HepG2 (cell line): ENCODE data around the gene PALM. TPM values are rescaled to one million over a fixed set of nuclear protein-coding genes. Genes with fewer than 3 reads are reported as not detected.

Experiments used
- BCL6 ChIP-seq: IDR thresholded peaks from 2 replicates; pipeline ENCODE4 v1.6.1; 2016; ENCODE audit warnings: missing genetic modification reagents, missing compliant biosample characterization
- CEBPB ChIP-seq: IDR thresholded peaks from 2 replicates; pipeline ENCODE4 v1.6.1; 2011; ENCODE audit warnings: low read depth, low read length, improper control_type of control experiment, borderline replicate concordance
- DDIT3 ChIP-seq: sonication (generic); formaldehyde crosslinking; IDR thresholded peaks from 2 replicates; pipeline ENCODE4 v1.4.0; 2020; ENCODE audit warnings: mild to moderate bottlenecking, missing genetic modification reagents
- DRAP1 ChIP-seq: IDR thresholded peaks from 2 replicates; pipeline ENCODE4 v1.6.1; 2016; ENCODE audit warnings: missing genetic modification reagents, missing compliant biosample characterization
- ESRRA ChIP-seq: sonication (generic); formaldehyde crosslinking; IDR thresholded peaks from 2 replicates; pipeline ENCODE4 v1.5.1; 2020; ENCODE audit warnings: mild to moderate bottlenecking, low read depth, missing genetic modification reagents
- GLMP ChIP-seq: sonication (generic); formaldehyde crosslinking; IDR thresholded peaks from 2 replicates; pipeline ENCODE4 v1.9.0; 2021; ENCODE audit warnings: missing genetic modification reagents, mild to moderate bottlenecking, borderline replicate concordance
- HDAC1 ChIP-seq: sonication (generic); formaldehyde crosslinking; IDR thresholded peaks from 2 replicates; pipeline ENCODE4 v1.5.1; 2020; ENCODE audit warnings: mild to moderate bottlenecking, missing genetic modification reagents
- HMGA1 ChIP-seq: sonication (generic); formaldehyde crosslinking; conservative IDR thresholded peaks from 2 replicates; pipeline ENCODE4 v1.4.0; 2020; ENCODE audit warnings: missing genetic modification reagents
- HNRNPH1 ChIP-seq: fragments of 200-400 bp; formaldehyde crosslinking; optimal IDR thresholded peaks from 2 replicates; pipeline ENCODE3; 2017; ENCODE audit warnings: mild to moderate bottlenecking, low read depth, low read length
- KDM1A ChIP-seq: IDR thresholded peaks from 2 replicates; pipeline ENCODE4 v1.6.1; 2016; ENCODE audit warnings: missing compliant biosample characterization
- MED1 ChIP-seq: sonication (generic); formaldehyde crosslinking; IDR thresholded peaks from 2 replicates; pipeline ENCODE4 v1.4.0; 2020; ENCODE audit warnings: missing genetic modification reagents
- NFATC3 ChIP-seq: sonication (generic); formaldehyde crosslinking; IDR thresholded peaks from 2 replicates; pipeline ENCODE4 v1.5.1; 2020; ENCODE audit warnings: mild to moderate bottlenecking, missing genetic modification reagents
- NKX3-1 ChIP-seq: sonication (generic); formaldehyde crosslinking; IDR thresholded peaks from 2 replicates; pipeline ENCODE4 v1.5.0; 2020; ENCODE audit warnings: missing genetic modification reagents
- RORA ChIP-seq: sonication (generic); formaldehyde crosslinking; IDR thresholded peaks from 2 replicates; pipeline ENCODE4 v1.5.0; 2020; ENCODE audit warnings: mild to moderate bottlenecking, missing genetic modification reagents, moderate library complexity
- SMARCC2 ChIP-seq: fragments of 450-650 bp; IDR thresholded peaks from 2 replicates; pipeline ENCODE4 v1.6.1; 2017; ENCODE audit warnings: antibody characterized with exemption, mild to moderate bottlenecking
- SMYD3 ChIP-seq: sonication (generic); formaldehyde crosslinking; IDR thresholded peaks from 2 replicates; pipeline ENCODE4 v1.8.1; 2023; ENCODE audit warnings: mild to moderate bottlenecking, missing genetic modification reagents
- ZBTB25 ChIP-seq: IDR thresholded peaks from 2 replicates; pipeline ENCODE4 v1.6.1; 2018; ENCODE audit warnings: missing genetic modification reagents
- ZNF556 ChIP-seq: sonication (generic); formaldehyde crosslinking; IDR thresholded peaks from 2 replicates; pipeline ENCODE4 v1.4.0; 2020; ENCODE audit warnings: mild to moderate bottlenecking, missing genetic modification reagents, borderline replicate concordance
- ZNF562 ChIP-seq: sonication (generic); formaldehyde crosslinking; IDR thresholded peaks from 2 replicates; pipeline ENCODE4 v1.8.0; 2022; ENCODE audit warnings: missing genetic modification reagents, borderline replicate concordance
- ZNF598 ChIP-seq: sonication (generic); formaldehyde crosslinking; IDR thresholded peaks from 2 replicates; pipeline ENCODE4 v1.5.1; 2020; ENCODE audit warnings: mild to moderate bottlenecking, missing genetic modification reagents, borderline replicate concordance
- ZNF619 ChIP-seq: sonication (generic); formaldehyde crosslinking; IDR thresholded peaks from 2 replicates; pipeline ENCODE4 v1.4.0; 2020; ENCODE audit warnings: mild to moderate bottlenecking, missing genetic modification reagents
- ZNF749 ChIP-seq: sonication (generic); formaldehyde crosslinking; IDR thresholded peaks from 2 replicates; pipeline ENCODE4 v1.8.0; 2022; ENCODE audit warnings: mild to moderate bottlenecking, missing genetic modification reagents, moderate library complexity, borderline replicate concordance
- ZNF883 ChIP-seq: sonication (generic); formaldehyde crosslinking; IDR thresholded peaks from 2 replicates; pipeline ENCODE4 v1.5.1; 2020; ENCODE audit warnings: mild to moderate bottlenecking, missing genetic modification reagents; ENCODE audit errors: not compliant biosample characterization
- ZNF891 ChIP-seq: sonication (generic); formaldehyde crosslinking; IDR thresholded peaks from 2 replicates; pipeline ENCODE4 v1.5.0; 2020; ENCODE audit warnings: mild to moderate bottlenecking, missing genetic modification reagents
- polyA plus RNA-seq, 8 experiments: library from polyadenylated mRNA; depleted of rRNA in 3 of 8; stranded (reverse) in 7 of 8; unstranded in 1 of 8; fragments of >200 nt; fragmentation: Illumina TruSeq in 4 of 8; extraction: Trizol in 4 of 8; gene quantifications; 2 replicates each; pipeline versions ENCODE4 v1.2.1 to v1.2.3, GENCODE V29; 2011 to 2016; ENCODE audit warnings: low read depth in 4 of 8, missing spikeins in 1 of 8, mixed read lengths in 1 of 8; ENCODE audit not compliant: insufficient read depth in 1 of 8
- total RNA-seq, 5 experiments: library from RNA; depleted of rRNA; stranded (reverse); fragments of >200 nt; fragmentation: Illumina TruSeq; extraction: Trizol; gene quantifications; 2 replicates each; pipeline ENCODE4 v1.2.3, GENCODE V29; 2016; ENCODE audit warnings: low read depth in 1 of 5
- TF ChIP-seq, protein P1 (sequence below): sonication (generic); formaldehyde crosslinking; IDR thresholded peaks from 2 replicates; pipeline ENCODE4 v1.8.0; 2022; ENCODE audit warnings: mild to moderate bottlenecking, missing genetic modification reagents, moderate library complexity
- TF ChIP-seq, protein P2 (sequence below): sonication (generic); formaldehyde crosslinking; IDR thresholded peaks from 2 replicates; pipeline ENCODE4 v1.8.1; 2023; ENCODE audit warnings: mild to moderate bottlenecking, missing genetic modification reagents

Gene PALM
- total and polyA plus RNA-seq, 2 of the 13 experiments (the other 11 are each of a cell fraction or from before 2014, with no cell fraction given), result 4.0 to 9.7 TPM

DNA sequence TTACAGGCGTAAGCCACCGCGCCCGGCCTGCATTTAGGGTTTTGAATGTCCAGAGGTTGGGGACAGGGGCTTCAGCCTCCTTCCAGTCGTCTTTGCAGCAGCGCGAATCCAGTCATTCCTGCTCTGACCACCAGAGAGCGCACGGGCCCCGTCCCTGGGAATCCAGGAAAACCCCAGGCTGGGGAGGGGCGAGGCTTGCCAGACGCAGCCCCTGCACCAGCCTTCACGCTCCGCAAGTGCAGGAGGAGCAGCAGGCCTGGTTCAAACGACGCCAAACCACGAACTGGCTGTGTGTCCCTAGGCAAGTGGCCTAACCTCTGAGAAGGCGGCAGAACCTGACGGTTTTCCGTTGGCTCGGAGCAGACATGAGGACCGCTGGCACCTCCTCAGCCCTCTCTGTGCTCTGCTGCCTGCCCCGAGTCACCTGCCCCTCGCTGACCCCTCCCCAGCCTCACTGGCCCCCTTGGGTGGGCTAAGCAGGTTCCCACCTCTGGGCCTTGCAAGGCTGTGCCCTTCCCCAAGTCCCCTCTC lies 43.8 kb upstream of the PALM start (continued):
- TF ChIP-seq RORA (no peak), NFATC3 (CRISPR knock-in tag) (no peak), ZNF619 (CRISPR knock-in tag) (peak; percentile 82), DDIT3 (CRISPR knock-in tag) (no peak), ZNF598 (CRISPR knock-in tag) (no peak), BCL6 (CRISPR knock-in tag) (peak; percentile 52), DRAP1 (0 out of 2 replicates have a peak, but pooled peaks have one; percentile 13), ZNF891 (0 out of 2 replicates have a peak, but pooled peaks have one; percentile 38), KDM1A (CRISPR knock-in tag) (no peak), ZNF749 (CRISPR knock-in tag) (no peak), SMYD3 (0 out of 2 replicates have a peak, but pooled peaks have one; percentile 45), HDAC1 (CRISPR knock-in tag) (no peak; the same call in 1 of the 2 replicates), ZNF556 (CRISPR knock-in tag) (no peak), GLMP (no peak), ZNF562 (CRISPR knock-in tag) (no peak), SMARCC2 (no peak), ZBTB25 (CRISPR knock-in tag) (peak; percentile 50; the same call in 1 of the 2 replicates), HMGA1 (CRISPR knock-in tag) (no peak), ESRRA (CRISPR knock-in tag) (0 out of 2 replicates have a peak, but pooled peaks have one; percentile 42), CEBPB (no peak), ZNF883 (peak; percentile 57), NKX3-1 (CRISPR knock-in tag) (peak; percentile 51; the same call in 1 of the 2 replicates), MED1 (CRISPR knock-in tag) (peak; percentile 65), HNRNPH1 (no peak)
- TF ChIP-seq, protein P1, sequence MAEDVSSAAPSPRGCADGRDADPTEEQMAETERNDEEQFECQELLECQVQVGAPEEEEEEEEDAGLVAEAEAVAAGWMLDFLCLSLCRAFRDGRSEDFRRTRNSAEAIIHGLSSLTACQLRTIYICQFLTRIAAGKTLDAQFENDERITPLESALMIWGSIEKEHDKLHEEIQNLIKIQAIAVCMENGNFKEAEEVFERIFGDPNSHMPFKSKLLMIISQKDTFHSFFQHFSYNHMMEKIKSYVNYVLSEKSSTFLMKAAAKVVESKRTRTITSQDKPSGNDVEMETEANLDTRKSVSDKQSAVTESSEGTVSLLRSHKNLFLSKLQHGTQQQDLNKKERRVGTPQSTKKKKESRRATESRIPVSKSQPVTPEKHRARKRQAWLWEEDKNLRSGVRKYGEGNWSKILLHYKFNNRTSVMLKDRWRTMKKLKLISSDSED (CRISPR knock-in tag), result no peak
- TF ChIP-seq, protein P2, sequence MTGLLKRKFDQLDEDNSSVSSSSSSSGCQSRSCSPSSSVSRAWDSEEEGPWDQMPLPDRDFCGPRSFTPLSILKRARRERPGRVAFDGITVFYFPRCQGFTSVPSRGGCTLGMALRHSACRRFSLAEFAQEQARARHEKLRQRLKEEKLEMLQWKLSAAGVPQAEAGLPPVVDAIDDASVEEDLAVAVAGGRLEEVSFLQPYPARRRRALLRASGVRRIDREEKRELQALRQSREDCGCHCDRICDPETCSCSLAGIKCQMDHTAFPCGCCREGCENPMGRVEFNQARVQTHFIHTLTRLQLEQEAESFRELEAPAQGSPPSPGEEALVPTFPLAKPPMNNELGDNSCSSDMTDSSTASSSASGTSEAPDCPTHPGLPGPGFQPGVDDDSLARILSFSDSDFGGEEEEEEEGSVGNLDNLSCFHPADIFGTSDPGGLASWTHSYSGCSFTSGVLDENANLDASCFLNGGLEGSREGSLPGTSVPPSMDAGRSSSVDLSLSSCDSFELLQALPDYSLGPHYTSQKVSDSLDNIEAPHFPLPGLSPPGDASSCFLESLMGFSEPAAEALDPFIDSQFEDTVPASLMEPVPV (CRISPR knock-in tag), result peak; percentile 71; the same call in 1 of the 2 replicates
